ENCODE results near the gene SELENOI.
"Not testable (repeated sequence)": the region's sequence is repeated elsewhere in the genome, so short reads cannot be mapped to it uniquely, and the experiment has no call there.

The SELENOI gene

GRCh38 chr2:26314243-26314642, 31.7 kb upstream of the SELENOI start:
- ChIA-PET POLR2A (interaction anchor here (1.1 kb wide), 1 partner anchor 190 kb away, joined by 3 read pairs; no protein-coding TSS in a partner anchor), CTCF (no interaction called here)
- DNase-seq (ENCODE audit: extremely low spot score) = no peak
- no peak for TF ChIP-seq L3MBTL2 (conservative IDR thresholded peaks at IDR 0.05)
- no peak for TF ChIP-seq SP1 (IDR thresholded peaks at IDR 0.05)
- TF ChIP-seq PKNOX1 (IDR thresholded peaks at IDR 0.05) = no peak
- TF ChIP-seq CTBP1 (IDR thresholded peaks at IDR 0.05; ENCODE audit: borderline replicate concordance) = no peak
- TF ChIP-seq FOXK2 (IDR thresholded peaks at IDR 0.05) = no peak
- no peak for TF ChIP-seq NFRKB (IDR thresholded peaks at IDR 0.05)
- no peak for TF ChIP-seq ZNF384 (IDR thresholded peaks at IDR 0.05)
- TF ChIP-seq HDGF (IDR thresholded peaks at IDR 0.05; ENCODE audit: borderline replicate concordance) = no peak
- TF ChIP-seq FOXM1 (IDR thresholded peaks at IDR 0.05; ENCODE audit: borderline replicate concordance) = no peak
- no peak for TF ChIP-seq BHLHE40 (IDR thresholded peaks at IDR 0.05; ENCODE audit: borderline replicate concordance)
- no peak for TF ChIP-seq ELF4 (IDR thresholded peaks at IDR 0.05)
- no peak for TF ChIP-seq TARDBP (IDR thresholded peaks at IDR 0.05)
- no peak for TF ChIP-seq FOXA1 (IDR thresholded peaks at IDR 0.05)
- TF ChIP-seq LEF1 (IDR thresholded peaks at IDR 0.05; ENCODE audit: borderline replicate concordance) = no peak
- TF ChIP-seq ARNT (IDR thresholded peaks at IDR 0.05) = no peak

DNA sequence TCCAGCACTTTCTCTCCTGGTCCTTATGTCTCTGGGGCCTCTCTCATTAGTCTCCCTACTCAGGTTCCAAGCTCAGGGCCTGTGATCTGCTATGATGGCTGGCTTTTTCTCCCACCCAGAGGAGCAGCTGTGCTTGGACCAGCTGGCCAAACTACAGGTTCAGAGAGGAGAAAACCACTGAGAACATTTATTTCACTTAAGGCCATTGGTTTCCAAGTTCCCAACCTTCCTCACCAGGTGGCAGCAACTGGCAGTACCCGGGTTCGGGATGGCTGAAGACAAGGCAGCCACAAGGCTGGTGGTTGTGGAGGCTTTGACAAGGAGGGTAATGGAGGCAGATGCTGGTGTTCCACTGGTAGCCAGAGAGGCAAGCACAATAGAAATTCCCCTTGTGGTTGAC, 29.9 kb upstream of the SELENOI start:
- ChIA-PET CTCF (interaction anchor here (0.5 kb wide), 1 partner anchor 1152 kb away, joined by 3 read pairs; no protein-coding TSS in a partner anchor), POLR2A (no interaction called here)
- DNase-seq (ENCODE audit: extremely low spot score) = no peak
- TF ChIP-seq HDGF (IDR thresholded peaks at IDR 0.05; ENCODE audit: borderline replicate concordance) = no peak
- no peak for TF ChIP-seq FOXA1 (IDR thresholded peaks at IDR 0.05)
- no peak for TF ChIP-seq PKNOX1 (IDR thresholded peaks at IDR 0.05)
- TF ChIP-seq LEF1 (IDR thresholded peaks at IDR 0.05; ENCODE audit: borderline replicate concordance) = no peak
- TF ChIP-seq ELF4 (IDR thresholded peaks at IDR 0.05) = no peak
- no peak for TF ChIP-seq FOXK2 (IDR thresholded peaks at IDR 0.05)

GRCh38 chr2:26316845-26317244, 29.1 kb upstream of the SELENOI start:
- CTCF ChIA-PET = interaction anchor here (0.7 kb wide), 2 partner anchors 14 to 19 kb away, joined by 3 read pairs; no protein-coding TSS in a partner anchor
- TF ChIP-seq BHLHE40 (IDR thresholded peaks at IDR 0.05; ENCODE audit: borderline replicate concordance) (no peak), ARNT (IDR thresholded peaks at IDR 0.05) (no peak), LEF1 (IDR thresholded peaks at IDR 0.05; ENCODE audit: borderline replicate concordance) (no peak), ZNF384 (IDR thresholded peaks at IDR 0.05) (no peak), NFRKB (IDR thresholded peaks at IDR 0.05) (no peak), L3MBTL2 (conservative IDR thresholded peaks at IDR 0.05) (no peak), FOXK2 (IDR thresholded peaks at IDR 0.05) (no peak), FOXA1 (IDR thresholded peaks at IDR 0.05) (no peak), SUZ12 (IDR thresholded peaks at IDR 0.05) (no peak), SP1 (IDR thresholded peaks at IDR 0.05) (no peak), TARDBP (IDR thresholded peaks at IDR 0.05) (no peak), ELF4 (IDR thresholded peaks at IDR 0.05) (no peak)
- POLR2A ChIA-PET = no interaction called here
- DNase-seq (ENCODE audit: extremely low spot score) = no peak

DNA sequence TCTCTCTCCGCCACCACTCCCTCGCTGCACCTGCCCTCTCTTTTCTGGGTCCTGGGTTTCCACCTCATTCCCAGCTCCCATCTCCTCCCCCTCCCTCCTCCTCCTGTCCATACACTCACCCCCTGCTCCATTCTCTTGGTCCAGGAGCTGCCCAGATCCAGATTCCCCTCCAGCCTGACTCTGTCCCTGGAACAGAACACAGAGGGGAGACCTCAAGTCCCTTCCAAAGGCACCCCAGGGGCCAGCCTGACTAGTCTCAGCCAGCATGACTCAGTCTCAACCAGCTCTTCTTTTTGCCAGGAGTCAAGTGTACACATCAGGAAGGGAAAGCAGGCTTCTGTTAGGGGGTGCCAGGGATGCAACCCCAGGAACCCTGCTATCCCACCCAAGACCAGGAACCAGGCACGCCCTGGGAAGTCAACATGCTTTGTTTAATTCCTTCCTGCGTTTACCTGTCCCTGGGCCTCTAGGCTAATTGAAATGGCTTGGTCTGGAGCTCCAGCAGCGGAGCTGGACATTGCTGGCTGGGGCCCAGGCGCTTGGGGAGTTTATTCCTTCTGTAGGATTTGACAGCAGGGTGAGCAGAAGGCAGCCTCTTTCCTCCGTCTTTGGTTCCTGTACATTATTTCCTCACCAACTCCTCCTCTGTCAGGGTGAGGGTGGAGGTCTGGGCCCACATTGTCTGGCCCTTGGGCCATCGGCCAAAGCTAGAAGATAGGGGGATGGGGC, 28.4 kb upstream of the SELENOI start:
- ChIA-PET CTCF (interaction anchor here (0.5 to 0.7 kb wide), 3 partner anchors 13 to 42 kb away, joined by 3 read pairs; no protein-coding TSS in a partner anchor), POLR2A (no interaction called here)
- TF ChIP-seq FOXM1 (IDR thresholded peaks at IDR 0.05; ENCODE audit: borderline replicate concordance) = no peak
- no peak for TF ChIP-seq PKNOX1 (IDR thresholded peaks at IDR 0.05)
- DNase-seq (ENCODE audit: extremely low spot score) = no peak

- no peak for TF ChIP-seq SUZ12 (IDR thresholded peaks at IDR 0.05)
- no peak for TF ChIP-seq ARNT (IDR thresholded peaks at IDR 0.05)
- DNase-seq (ENCODE audit: extremely low spot score) = no peak
- ChIA-PET CTCF (interaction anchor here (0.6 to 1.1 kb wide), 2 partner anchors 95 to 1383 kb away, joined by 3 read pairs; no protein-coding TSS in a partner anchor), POLR2A (interaction anchor here (1.0 kb wide), 1 partner anchor 74 kb away, joined by 5 read pairs; the partner anchor contains the start of genes HADHA and HADHB)
These were observed 27.0 kb upstream of the SELENOI start for GRCh38 chr2:26318950-26319349.

- DNase-seq (ENCODE audit: extremely low spot score); CTCF ChIA-PET; POLR2A ChIA-PET: not testable (repeated sequence)
These were observed 21.5 kb upstream of the SELENOI start for GRCh38 chr2:26324479-26324878.

- ChIA-PET CTCF (no interaction called here), POLR2A (no interaction called here)
- TF ChIP-seq SUZ12 (IDR thresholded peaks at IDR 0.05) = no peak
- no peak for TF ChIP-seq TARDBP (IDR thresholded peaks at IDR 0.05)
- no peak for TF ChIP-seq LEF1 (IDR thresholded peaks at IDR 0.05; ENCODE audit: borderline replicate concordance)
- no peak for TF ChIP-seq BHLHE40 (IDR thresholded peaks at IDR 0.05; ENCODE audit: borderline replicate concordance)
- no peak for TF ChIP-seq ELF4 (IDR thresholded peaks at IDR 0.05)
- no peak for TF ChIP-seq ZNF384 (IDR thresholded peaks at IDR 0.05)
- TF ChIP-seq NFRKB (IDR thresholded peaks at IDR 0.05) = no peak
- no peak for TF ChIP-seq FOXM1 (IDR thresholded peaks at IDR 0.05; ENCODE audit: borderline replicate concordance)
- TF ChIP-seq FOXA1 (IDR thresholded peaks at IDR 0.05) = no peak
- no peak for TF ChIP-seq HDGF (IDR thresholded peaks at IDR 0.05; ENCODE audit: borderline replicate concordance)
- no peak for TF ChIP-seq ARNT (IDR thresholded peaks at IDR 0.05)
- TF ChIP-seq CTBP1 (IDR thresholded peaks at IDR 0.05; ENCODE audit: borderline replicate concordance) = no peak
- DNase-seq (ENCODE audit: extremely low spot score) = no peak
These were observed 21.0 kb upstream of the SELENOI start for GRCh38 chr2:26324903-26325302.

Measured in HEK293T (cell line).